HepG2 (cell line): ENCODE measurements around the gene SUN5. TPM values are rescaled to one million over a fixed set of nuclear protein-coding genes. Genes with fewer than 3 reads are reported as not detected.
A peak's percentile ranks its signal among the peaks of the same experiment; 100 is the strongest.

Source experiments
- NFRKB ChIP-seq: fragments of 450-650 bp; IDR thresholded peaks from 2 replicates; pipeline ENCODE4 v1.6.1; 2017
- SAP130 ChIP-seq: IDR thresholded peaks from 2 replicates; pipeline ENCODE4 v1.6.1; 2016; ENCODE audit warnings: low read depth
- ZIK1 ChIP-seq: sonication (generic); formaldehyde crosslinking; IDR thresholded peaks from 2 replicates; pipeline ENCODE4 v1.5.0; 2020; ENCODE audit warnings: mild to moderate bottlenecking, low read depth, missing genetic modification reagents, borderline replicate concordance
- ZNF343 ChIP-seq: sonication (generic); formaldehyde crosslinking; IDR thresholded peaks from 2 replicates; pipeline ENCODE4 v1.4.0; 2020; ENCODE audit warnings: mild to moderate bottlenecking, missing genetic modification reagents
- ZNF761 ChIP-seq: sonication (generic); formaldehyde crosslinking; conservative IDR thresholded peaks from 2 replicates; pipeline ENCODE4 v1.4.0; 2020; ENCODE audit warnings: mild to moderate bottlenecking, missing genetic modification reagents
- polyA plus RNA-seq, 8 experiments: library from polyadenylated mRNA; depleted of rRNA in 3 of 8; stranded (reverse) in 7 of 8; unstranded in 1 of 8; fragments of >200 nt; fragmentation: Illumina TruSeq in 4 of 8; extraction: Trizol in 4 of 8; gene quantifications; 2 replicates each; pipeline versions ENCODE4 v1.2.1 to v1.2.3, GENCODE V29; 2011 to 2016; ENCODE audit warnings: low read depth in 4 of 8, missing spikeins in 1 of 8, mixed read lengths in 1 of 8; ENCODE audit not compliant: insufficient read depth in 1 of 8
- total RNA-seq, 5 experiments: library from RNA; depleted of rRNA; stranded (reverse); fragments of >200 nt; fragmentation: Illumina TruSeq; extraction: Trizol; gene quantifications; 2 replicates each; pipeline ENCODE4 v1.2.3, GENCODE V29; 2016; ENCODE audit warnings: low read depth in 1 of 5
- TF ChIP-seq, protein P1 (sequence below), 2 experiments: fragments of 450-650 bp in 1 of 2; sonication (generic) in 1 of 2; formaldehyde crosslinking in 1 of 2; IDR thresholded peaks; 2 replicates each; pipeline versions ENCODE4 v1.6.1 to v1.8.0; 2016 to 2022; ENCODE audit warnings: antibody characterized with exemption in 1 of 2, mild to moderate bottlenecking in 1 of 2, missing genetic modification reagents in 1 of 2
- TF ChIP-seq, protein P2 (sequence below): sonication (generic); formaldehyde crosslinking; IDR thresholded peaks from 2 replicates; pipeline ENCODE4 v1.5.0; 2020; ENCODE audit warnings: mild to moderate bottlenecking, missing genetic modification reagents, borderline replicate concordance
- TF ChIP-seq, protein P3 (sequence below): IDR thresholded peaks from 2 replicates; pipeline ENCODE4 v1.4.0; 2020; ENCODE audit warnings: mild to moderate bottlenecking, missing genetic modification reagents
- TF ChIP-seq, protein P4 (sequence below): sonication (generic); formaldehyde crosslinking; IDR thresholded peaks from 2 replicates; pipeline ENCODE4 v1.4.0; 2020; ENCODE audit warnings: missing genetic modification reagents, mild to moderate bottlenecking, borderline replicate concordance

Gene SUN5
- total and polyA plus RNA-seq, 2 of the 13 experiments (the other 11 are each of a cell fraction or from before 2014, with no cell fraction given) = not detected

DNA sequence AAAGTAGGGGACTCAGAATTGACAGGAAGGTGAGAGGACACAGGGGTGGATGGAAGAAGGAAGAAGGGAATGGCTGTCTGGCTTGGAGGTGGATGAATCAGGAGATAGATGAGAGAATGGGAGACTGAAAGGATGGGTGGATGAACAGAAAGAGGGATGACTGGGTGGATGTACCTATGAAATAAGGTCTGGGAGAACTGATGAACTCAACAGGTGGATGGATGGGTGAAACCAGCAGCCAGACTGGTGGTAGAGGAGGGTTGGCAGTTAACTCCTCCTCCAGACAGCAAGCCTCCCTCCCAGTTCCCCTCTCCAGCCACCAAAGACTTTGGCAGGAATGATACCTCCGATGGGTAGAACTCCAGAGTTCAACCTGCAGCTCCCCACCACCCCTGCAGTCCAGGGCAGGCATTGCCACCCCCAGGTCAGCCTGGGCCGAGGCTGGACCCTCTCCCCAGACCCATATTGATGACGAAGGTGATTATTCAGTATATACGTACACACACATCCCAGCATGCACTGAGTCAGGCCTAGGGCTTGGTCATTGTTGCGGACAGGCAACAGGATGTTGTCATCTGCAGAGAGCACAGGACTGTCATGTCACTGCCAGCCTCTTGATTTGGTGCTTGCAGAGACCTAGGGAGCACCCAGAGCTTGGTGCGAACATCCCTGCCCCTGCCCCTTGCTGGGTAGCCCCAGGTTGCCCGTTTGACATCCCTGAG is 2.0 kb downstream of the SUN5 start (continued):
- TF ChIP-seq, protein P1, sequence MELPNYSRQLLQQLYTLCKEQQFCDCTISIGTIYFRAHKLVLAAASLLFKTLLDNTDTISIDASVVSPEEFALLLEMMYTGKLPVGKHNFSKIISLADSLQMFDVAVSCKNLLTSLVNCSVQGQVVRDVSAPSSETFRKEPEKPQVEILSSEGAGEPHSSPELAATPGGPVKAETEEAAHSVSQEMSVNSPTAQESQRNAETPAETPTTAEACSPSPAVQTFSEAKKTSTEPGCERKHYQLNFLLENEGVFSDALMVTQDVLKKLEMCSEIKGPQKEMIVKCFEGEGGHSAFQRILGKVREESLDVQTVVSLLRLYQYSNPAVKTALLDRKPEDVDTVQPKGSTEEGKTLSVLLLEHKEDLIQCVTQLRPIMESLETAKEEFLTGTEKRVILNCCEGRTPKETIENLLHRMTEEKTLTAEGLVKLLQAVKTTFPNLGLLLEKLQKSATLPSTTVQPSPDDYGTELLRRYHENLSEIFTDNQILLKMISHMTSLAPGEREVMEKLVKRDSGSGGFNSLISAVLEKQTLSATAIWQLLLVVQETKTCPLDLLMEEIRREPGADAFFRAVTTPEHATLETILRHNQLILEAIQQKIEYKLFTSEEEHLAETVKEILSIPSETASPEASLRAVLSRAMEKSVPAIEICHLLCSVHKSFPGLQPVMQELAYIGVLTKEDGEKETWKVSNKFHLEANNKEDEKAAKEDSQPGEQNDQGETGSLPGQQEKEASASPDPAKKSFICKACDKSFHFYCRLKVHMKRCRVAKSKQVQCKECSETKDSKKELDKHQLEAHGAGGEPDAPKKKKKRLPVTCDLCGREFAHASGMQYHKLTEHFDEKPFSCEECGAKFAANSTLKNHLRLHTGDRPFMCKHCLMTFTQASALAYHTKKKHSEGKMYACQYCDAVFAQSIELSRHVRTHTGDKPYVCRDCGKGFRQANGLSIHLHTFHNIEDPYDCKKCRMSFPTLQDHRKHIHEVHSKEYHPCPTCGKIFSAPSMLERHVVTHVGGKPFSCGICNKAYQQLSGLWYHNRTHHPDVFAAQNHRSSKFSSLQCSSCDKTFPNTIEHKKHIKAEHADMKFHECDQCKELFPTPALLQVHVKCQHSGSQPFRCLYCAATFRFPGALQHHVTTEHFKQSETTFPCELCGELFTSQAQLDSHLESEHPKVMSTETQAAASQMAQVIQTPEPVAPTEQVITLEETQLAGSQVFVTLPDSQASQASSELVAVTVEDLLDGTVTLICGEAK (IDR thresholded peaks at IDR 0.05) = no peak
- TF ChIP-seq, protein P1 (CRISPR knock-in tag; IDR thresholded peaks at IDR 0.05) = no peak
- no peak for TF ChIP-seq ZNF343 (CRISPR knock-in tag)
- no peak for TF ChIP-seq ZNF761 (CRISPR knock-in tag)
- no peak for TF ChIP-seq SAP130 (CRISPR knock-in tag)
- TF ChIP-seq, protein P2, sequence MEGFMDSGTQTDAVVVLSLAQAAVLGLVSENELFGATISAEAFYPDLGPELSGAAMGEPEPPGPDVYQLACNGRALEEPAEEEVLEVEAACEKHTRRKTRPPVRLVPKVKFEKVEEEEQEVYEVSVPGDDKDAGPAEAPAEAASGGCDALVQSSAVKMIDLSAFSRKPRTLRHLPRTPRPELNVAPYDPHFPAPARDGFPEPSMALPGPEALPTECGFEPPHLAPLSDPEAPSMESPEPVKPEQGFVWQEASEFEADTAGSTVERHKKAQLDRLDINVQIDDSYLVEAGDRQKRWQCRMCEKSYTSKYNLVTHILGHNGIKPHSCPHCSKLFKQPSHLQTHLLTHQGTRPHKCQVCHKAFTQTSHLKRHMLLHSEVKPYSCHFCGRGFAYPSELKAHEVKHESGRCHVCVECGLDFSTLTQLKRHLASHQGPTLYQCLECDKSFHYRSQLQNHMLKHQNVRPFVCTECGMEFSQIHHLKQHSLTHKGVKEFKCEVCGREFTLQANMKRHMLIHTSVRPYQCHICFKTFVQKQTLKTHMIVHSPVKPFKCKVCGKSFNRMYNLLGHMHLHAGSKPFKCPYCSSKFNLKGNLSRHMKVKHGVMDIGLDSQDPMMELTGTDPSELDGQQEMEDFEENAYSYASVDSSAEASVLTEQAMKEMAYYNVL (CRISPR knock-in tag) = 0 out of 2 replicates have a peak, but pooled peaks have one; percentile 15
- no peak for TF ChIP-seq NFRKB
- no peak for TF ChIP-seq ZIK1
- TF ChIP-seq, protein P3, sequence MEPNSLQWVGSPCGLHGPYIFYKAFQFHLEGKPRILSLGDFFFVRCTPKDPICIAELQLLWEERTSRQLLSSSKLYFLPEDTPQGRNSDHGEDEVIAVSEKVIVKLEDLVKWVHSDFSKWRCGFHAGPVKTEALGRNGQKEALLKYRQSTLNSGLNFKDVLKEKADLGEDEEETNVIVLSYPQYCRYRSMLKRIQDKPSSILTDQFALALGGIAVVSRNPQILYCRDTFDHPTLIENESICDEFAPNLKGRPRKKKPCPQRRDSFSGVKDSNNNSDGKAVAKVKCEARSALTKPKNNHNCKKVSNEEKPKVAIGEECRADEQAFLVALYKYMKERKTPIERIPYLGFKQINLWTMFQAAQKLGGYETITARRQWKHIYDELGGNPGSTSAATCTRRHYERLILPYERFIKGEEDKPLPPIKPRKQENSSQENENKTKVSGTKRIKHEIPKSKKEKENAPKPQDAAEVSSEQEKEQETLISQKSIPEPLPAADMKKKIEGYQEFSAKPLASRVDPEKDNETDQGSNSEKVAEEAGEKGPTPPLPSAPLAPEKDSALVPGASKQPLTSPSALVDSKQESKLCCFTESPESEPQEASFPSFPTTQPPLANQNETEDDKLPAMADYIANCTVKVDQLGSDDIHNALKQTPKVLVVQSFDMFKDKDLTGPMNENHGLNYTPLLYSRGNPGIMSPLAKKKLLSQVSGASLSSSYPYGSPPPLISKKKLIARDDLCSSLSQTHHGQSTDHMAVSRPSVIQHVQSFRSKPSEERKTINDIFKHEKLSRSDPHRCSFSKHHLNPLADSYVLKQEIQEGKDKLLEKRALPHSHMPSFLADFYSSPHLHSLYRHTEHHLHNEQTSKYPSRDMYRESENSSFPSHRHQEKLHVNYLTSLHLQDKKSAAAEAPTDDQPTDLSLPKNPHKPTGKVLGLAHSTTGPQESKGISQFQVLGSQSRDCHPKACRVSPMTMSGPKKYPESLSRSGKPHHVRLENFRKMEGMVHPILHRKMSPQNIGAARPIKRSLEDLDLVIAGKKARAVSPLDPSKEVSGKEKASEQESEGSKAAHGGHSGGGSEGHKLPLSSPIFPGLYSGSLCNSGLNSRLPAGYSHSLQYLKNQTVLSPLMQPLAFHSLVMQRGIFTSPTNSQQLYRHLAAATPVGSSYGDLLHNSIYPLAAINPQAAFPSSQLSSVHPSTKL = no peak
- TF ChIP-seq, protein P4, sequence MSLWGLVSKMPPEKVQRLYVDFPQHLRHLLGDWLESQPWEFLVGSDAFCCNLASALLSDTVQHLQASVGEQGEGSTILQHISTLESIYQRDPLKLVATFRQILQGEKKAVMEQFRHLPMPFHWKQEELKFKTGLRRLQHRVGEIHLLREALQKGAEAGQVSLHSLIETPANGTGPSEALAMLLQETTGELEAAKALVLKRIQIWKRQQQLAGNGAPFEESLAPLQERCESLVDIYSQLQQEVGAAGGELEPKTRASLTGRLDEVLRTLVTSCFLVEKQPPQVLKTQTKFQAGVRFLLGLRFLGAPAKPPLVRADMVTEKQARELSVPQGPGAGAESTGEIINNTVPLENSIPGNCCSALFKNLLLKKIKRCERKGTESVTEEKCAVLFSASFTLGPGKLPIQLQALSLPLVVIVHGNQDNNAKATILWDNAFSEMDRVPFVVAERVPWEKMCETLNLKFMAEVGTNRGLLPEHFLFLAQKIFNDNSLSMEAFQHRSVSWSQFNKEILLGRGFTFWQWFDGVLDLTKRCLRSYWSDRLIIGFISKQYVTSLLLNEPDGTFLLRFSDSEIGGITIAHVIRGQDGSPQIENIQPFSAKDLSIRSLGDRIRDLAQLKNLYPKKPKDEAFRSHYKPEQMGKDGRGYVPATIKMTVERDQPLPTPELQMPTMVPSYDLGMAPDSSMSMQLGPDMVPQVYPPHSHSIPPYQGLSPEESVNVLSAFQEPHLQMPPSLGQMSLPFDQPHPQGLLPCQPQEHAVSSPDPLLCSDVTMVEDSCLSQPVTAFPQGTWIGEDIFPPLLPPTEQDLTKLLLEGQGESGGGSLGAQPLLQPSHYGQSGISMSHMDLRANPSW (CRISPR knock-in tag) = no peak
